Suprapubic skin (tissue), 4 donors: ENCODE data around the gene CASQ2. TPM values are rescaled to one million over a fixed set of nuclear protein-coding genes. Genes with fewer than 3 reads are reported as not detected.
"Not testable (repeated sequence)": the region's sequence is repeated elsewhere in the genome, so short reads cannot be mapped to it uniquely, and the experiment has no call there.

ENCODE experiments used
- DNase-seq, 2 donors: peaks; one replicate each; pipeline ENCODE4 v3.0.0-alpha.2; 2019; ENCODE audit warnings: low spot score in 2 of 2
- H3K27ac ChIP-seq: fragments of 200-600 bp; sonication (generic); one replicate; pipeline ENCODE4 v1.5.1; 2019
- H3K27me3 ChIP-seq: fragments of 200-600 bp; sonication (generic); one replicate; pipeline ENCODE4 v1.5.1; 2019
- H3K36me3 ChIP-seq: fragments of 200-600 bp; sonication (generic); one replicate; pipeline ENCODE4 v1.5.1; 2019
- H3K4me1 ChIP-seq: fragments of 200-600 bp; sonication (generic); one replicate; pipeline ENCODE4 v1.5.1; 2019
- H3K4me3 ChIP-seq: fragments of 200-600 bp; sonication (generic); one replicate; pipeline ENCODE4 v1.5.1; 2019; ENCODE audit warnings: mild to moderate bottlenecking
- H3K9me3 ChIP-seq: fragments of 200-600 bp; sonication (generic); one replicate; pipeline ENCODE4 v1.5.1; 2019
- CTCF ChIP-seq, 2 donors: fragments of 200-600 bp in 1 of 2; fragments of 450-650 bp in 1 of 2; sonication (generic) in 1 of 2; IDR thresholded peaks; one replicate each; pipeline ENCODE4 v1.5.1; 2016 to 2019; ENCODE audit warnings: antibody characterized with exemption in 2 of 2, mild to moderate bottlenecking in 1 of 2, moderate library complexity in 1 of 2
- EP300 ChIP-seq: sonication (generic); formaldehyde crosslinking; IDR thresholded peaks from one replicate; pipeline ENCODE4 v1.6.1; 2017; ENCODE audit warnings: antibody characterized with exemption
- POLR2A ChIP-seq, 2 donors: fragments of 450-650 bp; IDR thresholded peaks; one replicate each; pipeline ENCODE4 v1.6.1; 2017; ENCODE audit warnings: antibody characterized with exemption in 2 of 2, mild to moderate bottlenecking in 2 of 2, moderate library complexity in 2 of 2
- POLR2AphosphoS5 ChIP-seq, 3 donors: sonication (generic); formaldehyde crosslinking; IDR thresholded peaks; one replicate each; pipeline ENCODE4 v1.6.1; 2017; ENCODE audit warnings: antibody characterized with exemption in 3 of 3
- WGBS: methylation state at CpG from one replicate; pipeline ENCODE4 v1.1.5; 2018; 5-methylcytosine and 5-hydroxymethylcytosine counted together
- total RNA-seq, 4 donors: library from RNA; depleted of rRNA; stranded (reverse); fragments of >200 nt; gene quantifications; one replicate each; pipeline ENCODE4 v1.1.0, GENCODE V29; 2016

Gene CASQ2
- total RNA-seq, 4 donors from 2014 or later: 1.5 to 3.6 (median 2.5) TPM

- peak overlapping the region; percentile 67 for H3K27ac ChIP-seq
- 36% methylated on average over 1 of the region's 1 CpG for WGBS
- H3K9me3 ChIP-seq: no peaks in the 10 kb centered on the region
Observed at GRCh38 chr1:115782571-115783281, 14.2 kb upstream of the CASQ2 start.

DNA sequence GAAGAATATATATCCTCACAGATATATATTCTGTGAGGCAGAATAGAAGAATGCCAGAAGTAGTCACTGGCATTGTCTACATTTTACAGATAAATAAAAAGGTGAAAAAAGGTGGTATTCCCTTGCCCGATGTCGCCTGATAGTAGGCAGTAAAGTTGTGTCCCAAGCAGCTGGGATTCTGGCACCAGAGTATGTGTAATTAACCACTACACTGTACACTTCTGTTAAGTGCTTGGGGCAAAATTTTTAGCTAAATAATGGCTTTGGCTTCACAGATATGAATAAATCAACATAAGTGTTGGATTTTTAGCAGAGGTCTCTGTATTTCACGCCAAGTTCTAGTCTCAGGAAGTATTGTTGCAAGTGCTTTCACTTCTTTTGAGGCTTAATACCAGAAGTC is 13.3 kb upstream of the CASQ2 start:
- 60% methylated on average over 3 of the region's 3 CpGs for WGBS
- H3K4me1 ChIP-seq: peaks cover 26% of the 10 kb centered on the region
- peak overlapping the region; percentile 67 for H3K27ac ChIP-seq
- H3K27me3 ChIP-seq: no peaks in the 10 kb centered on the region
- H3K36me3 ChIP-seq: no peaks in the 10 kb centered on the region
- DNase-seq: no peak
- no peak overlapping the region for H3K4me3 ChIP-seq
- H3K9me3 ChIP-seq: no peaks in the 10 kb centered on the region
- TF ChIP-seq POLR2A (IDR thresholded peaks at IDR 0.05) (no peak), POLR2AphosphoS5 (IDR thresholded peaks at IDR 0.05) (no peak), CTCF (IDR thresholded peaks at IDR 0.05) (no peak)

More at GRCh38 chr1:115782571-115783281, 14.2 kb upstream of the CASQ2 start:
- Histone ChIP-seq H3K4me1 (peaks cover 26% of the 10 kb centered on the region), H3K4me3 (no peak overlapping the region), H3K27me3 (no peaks in the 10 kb centered on the region), H3K36me3 (no peaks in the 10 kb centered on the region)
- TF ChIP-seq CTCF (IDR thresholded peaks at IDR 0.05) (no peak), POLR2AphosphoS5 (IDR thresholded peaks at IDR 0.05) (no peak)
- DNase-seq: no peak

GRCh38 chr1:115781343-115781742 is 12.8 kb upstream of the CASQ2 start:
- DNase-seq: no peak
- TF ChIP-seq EP300 (no peak), POLR2A (IDR thresholded peaks at IDR 0.05) (no peak), POLR2AphosphoS5 (IDR thresholded peaks at IDR 0.05) (no peak), CTCF (IDR thresholded peaks at IDR 0.05) (no peak)
- peaks cover 26% of the 10 kb centered on the region for H3K4me1 ChIP-seq
- 70% methylated on average over 1 of the region's 1 CpG for WGBS
- no peaks in the 10 kb centered on the region for H3K27me3 ChIP-seq
- H3K27ac ChIP-seq: peak overlapping the region; percentile 24
- no peaks in the 10 kb centered on the region for H3K9me3 ChIP-seq
- no peak overlapping the region for H3K4me3 ChIP-seq
- no peaks in the 10 kb centered on the region for H3K36me3 ChIP-seq

DNA sequence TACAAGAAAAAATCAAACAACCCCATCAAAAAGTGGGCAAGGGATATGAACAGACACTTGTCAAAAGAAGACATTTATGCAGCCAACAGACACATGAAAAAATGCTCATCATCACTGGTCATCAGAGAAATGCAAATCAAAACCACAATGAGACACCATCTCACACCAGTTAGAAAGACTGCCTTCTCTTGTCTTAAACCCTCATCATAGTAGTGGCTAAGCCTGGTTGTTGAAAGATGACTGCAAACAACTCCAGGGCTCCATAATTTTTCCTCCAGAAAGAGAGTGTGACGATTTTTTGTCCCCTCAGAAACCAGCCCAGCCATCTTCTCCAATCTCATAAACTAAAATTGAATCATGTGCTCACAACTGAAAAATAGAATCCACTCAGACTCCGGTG is 12.1 kb upstream of the CASQ2 start:
- H3K4me1 ChIP-seq: peaks cover 26% of the 10 kb centered on the region
- not testable (repeated sequence) for H3K9me3 ChIP-seq, H3K36me3 ChIP-seq, DNase-seq, H3K4me3 ChIP-seq, H3K27me3 ChIP-seq
- peak overlapping the region; percentile 24 for H3K27ac ChIP-seq
- 66% methylated on average over 2 of the region's 2 CpGs for WGBS

DNA sequence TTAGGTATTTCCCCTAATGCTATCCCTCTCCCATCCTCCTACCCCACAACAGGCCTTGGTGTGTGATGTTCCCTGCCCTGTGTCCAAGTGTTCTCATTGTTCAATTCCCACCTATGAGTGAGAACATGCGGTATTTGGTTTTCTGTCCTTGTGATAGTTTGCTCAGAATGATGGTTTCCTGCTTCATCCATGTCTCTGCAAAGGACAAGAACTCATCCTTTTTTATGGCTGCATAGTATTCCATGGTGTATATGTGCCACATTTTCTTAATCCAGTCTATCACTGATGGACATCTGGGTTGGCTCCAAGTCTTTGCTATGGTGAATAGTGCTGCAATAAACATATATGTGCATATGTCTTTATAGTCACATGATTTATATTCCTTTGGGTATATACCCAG is 10.6 kb upstream of the CASQ2 start:
- not testable (repeated sequence) for H3K27ac ChIP-seq, H3K27me3 ChIP-seq, DNase-seq, H3K9me3 ChIP-seq, H3K36me3 ChIP-seq, H3K4me3 ChIP-seq
- H3K4me1 ChIP-seq: peaks cover 26% of the 10 kb centered on the region
- WGBS: 100% methylated on average over 1 of the region's 1 CpG

DNA sequence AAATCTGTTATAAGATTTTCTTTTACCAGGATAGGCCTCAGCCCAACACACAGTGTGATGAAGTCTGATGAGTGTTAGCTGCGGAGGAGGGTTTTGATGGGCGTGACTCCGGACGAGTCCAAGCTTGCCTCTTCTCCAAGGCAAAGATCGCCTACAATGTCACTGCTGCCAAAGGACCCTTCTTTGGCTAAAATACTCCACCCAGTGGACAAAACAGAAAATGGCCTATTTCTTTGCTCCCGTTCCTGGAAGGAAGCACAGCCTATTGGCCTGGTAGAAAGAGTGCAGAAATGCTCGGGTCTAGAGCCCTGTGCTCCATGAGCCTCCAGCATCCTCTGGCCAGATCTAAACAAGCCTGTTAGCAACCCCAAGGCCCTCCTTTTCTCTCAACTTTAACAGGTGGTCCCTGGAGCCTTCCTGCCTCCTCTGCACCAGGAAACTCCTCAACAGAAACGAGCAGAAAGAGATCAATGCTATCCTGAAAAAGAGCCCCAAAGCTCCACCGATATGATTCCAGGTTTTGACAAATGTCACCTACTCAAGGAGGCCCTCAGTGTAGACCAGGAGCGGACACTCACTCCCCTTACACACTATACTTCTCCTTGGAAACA is 3.4 kb upstream of the CASQ2 start:
- DNase-seq: peak in 1 of 2 donors; percentile 75
- Histone ChIP-seq H3K4me1 (peaks cover 7% of the 10 kb centered on the region), H3K27me3 (no peaks in the 10 kb centered on the region), H3K4me3 (no peak overlapping the region), H3K9me3 (no peaks in the 10 kb centered on the region), H3K36me3 (no peaks in the 10 kb centered on the region), H3K27ac (no peak overlapping the region)
- no peak for TF ChIP-seq POLR2A (IDR thresholded peaks at IDR 0.05)
- peak in 1 of 3 donors; percentile 44 for TF ChIP-seq POLR2AphosphoS5 (IDR thresholded peaks at IDR 0.05)
- peak; percentile 31 to 64 for TF ChIP-seq CTCF (IDR thresholded peaks at IDR 0.05)
- WGBS: 26% methylated on average over 10 of the region's 10 CpGs
